Vagina (tissue), 2 donors: ENCODE results near the gene PIK3R3. TPM values are rescaled to one million over a fixed set of nuclear protein-coding genes. Genes with fewer than 3 reads are reported as not detected.
"Not testable (repeated sequence)": the region's sequence is repeated elsewhere in the genome, so short reads cannot be mapped to it uniquely, and the experiment has no call there.

Source experiments
- DNase-seq, 2 donors: peaks; one replicate each; pipeline ENCODE4 v3.0.0-alpha.2; 2017; ENCODE audit errors: extremely low spot score in 2 of 2
- H3K27ac ChIP-seq: fragments of 200-600 bp; sonication (generic); one replicate; pipeline ENCODE4 v1.5.1; 2019
- H3K27me3 ChIP-seq: fragments of 200-600 bp; sonication (generic); one replicate; pipeline ENCODE4 v1.5.1; 2019
- H3K36me3 ChIP-seq, 2 donors: fragments of 200-600 bp; sonication (generic); one replicate each; pipeline ENCODE4 v1.5.1; 2017 to 2019
- H3K4me1 ChIP-seq: fragments of 200-600 bp; sonication (generic); one replicate; pipeline ENCODE4 v1.5.1; 2019
- H3K4me3 ChIP-seq, 2 donors: fragments of 200-600 bp; sonication (generic); 1 replicate in 1 of 2; 2 replicates in 1 of 2; pipeline ENCODE4 v1.5.1; 2016 to 2019
- H3K9me3 ChIP-seq: fragments of 200-600 bp; sonication (generic); one replicate; pipeline ENCODE4 v1.5.1; 2019
- POLR2A ChIP-seq, 2 donors: fragments of 450-650 bp; IDR thresholded peaks; one replicate each; pipeline ENCODE4 v1.6.1; 2017; ENCODE audit warnings: antibody characterized with exemption in 2 of 2, mild to moderate bottlenecking in 2 of 2, moderate library complexity in 2 of 2
- POLR2AphosphoS5 ChIP-seq, 2 donors: sonication (generic); formaldehyde crosslinking; IDR thresholded peaks; one replicate each; pipeline ENCODE4 v1.9.0; 2017; ENCODE audit warnings: antibody characterized with exemption in 2 of 2, mild to moderate bottlenecking in 2 of 2, low read depth in 1 of 2; ENCODE audit not compliant: insufficient read depth in 1 of 2
- intact Hi-C: fragments of 100-400 bp; cut with DNase I; formaldehyde crosslinking; loops from one replicate; pipeline ENCODE4 v1.15.1; 2023
- total RNA-seq: library from RNA; depleted of rRNA; stranded (reverse); fragments of >200 nt; gene quantifications from one replicate; pipeline ENCODE4 v1.2.3, GENCODE V29; 2016
- TF ChIP-seq, protein P1 (sequence below), 3 experiments: fragments of 450-650 bp in 2 of 3; fragments of 200-600 bp in 1 of 3; sonication (generic) in 1 of 3; IDR thresholded peaks; one replicate each; pipeline ENCODE4 v1.5.1; 2017 to 2019; ENCODE audit warnings: antibody characterized with exemption in 3 of 3, mild to moderate bottlenecking in 2 of 3, moderate library complexity in 2 of 3

The PIK3R3 gene
- total RNA-seq, 1 donor from 2014 or later = 27.0 TPM

DNA sequence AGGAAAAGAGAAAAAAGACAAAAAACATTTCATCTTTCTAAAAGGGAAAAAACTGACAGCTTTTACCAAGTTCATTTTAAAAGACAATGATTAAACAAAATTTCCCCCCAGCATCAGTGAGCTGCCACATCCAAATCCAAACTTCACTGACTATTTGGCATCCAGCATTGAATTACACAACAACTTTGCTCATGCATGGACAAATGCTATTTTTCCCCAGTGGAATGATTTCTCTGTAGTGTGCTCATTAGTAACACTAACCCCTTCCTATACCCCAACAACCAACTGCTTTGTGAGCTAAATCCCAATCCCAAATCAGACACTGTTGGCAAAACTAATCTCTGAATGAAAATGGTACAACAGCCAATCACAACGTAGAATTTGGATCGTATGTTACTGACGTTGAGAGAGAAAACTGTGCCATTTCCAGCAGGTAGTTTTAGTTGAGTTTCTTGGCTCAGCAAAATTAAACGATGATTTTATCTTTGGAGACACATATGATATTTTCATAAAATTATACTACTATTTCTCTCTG lies 37.9 kb downstream of the PIK3R3 start:
- no peaks in the 10 kb centered on the region for H3K4me1 ChIP-seq
- TF ChIP-seq POLR2AphosphoS5 (IDR thresholded peaks at IDR 0.05; ENCODE audit: insufficient read depth in 1 of 2, low read depth in 1 of 2) (no peak), POLR2A (IDR thresholded peaks at IDR 0.05) (no peak)
- TF ChIP-seq, protein P1, sequence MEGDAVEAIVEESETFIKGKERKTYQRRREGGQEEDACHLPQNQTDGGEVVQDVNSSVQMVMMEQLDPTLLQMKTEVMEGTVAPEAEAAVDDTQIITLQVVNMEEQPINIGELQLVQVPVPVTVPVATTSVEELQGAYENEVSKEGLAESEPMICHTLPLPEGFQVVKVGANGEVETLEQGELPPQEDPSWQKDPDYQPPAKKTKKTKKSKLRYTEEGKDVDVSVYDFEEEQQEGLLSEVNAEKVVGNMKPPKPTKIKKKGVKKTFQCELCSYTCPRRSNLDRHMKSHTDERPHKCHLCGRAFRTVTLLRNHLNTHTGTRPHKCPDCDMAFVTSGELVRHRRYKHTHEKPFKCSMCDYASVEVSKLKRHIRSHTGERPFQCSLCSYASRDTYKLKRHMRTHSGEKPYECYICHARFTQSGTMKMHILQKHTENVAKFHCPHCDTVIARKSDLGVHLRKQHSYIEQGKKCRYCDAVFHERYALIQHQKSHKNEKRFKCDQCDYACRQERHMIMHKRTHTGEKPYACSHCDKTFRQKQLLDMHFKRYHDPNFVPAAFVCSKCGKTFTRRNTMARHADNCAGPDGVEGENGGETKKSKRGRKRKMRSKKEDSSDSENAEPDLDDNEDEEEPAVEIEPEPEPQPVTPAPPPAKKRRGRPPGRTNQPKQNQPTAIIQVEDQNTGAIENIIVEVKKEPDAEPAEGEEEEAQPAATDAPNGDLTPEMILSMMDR (IDR thresholded peaks at IDR 0.05) = no peak
- no peak overlapping the region for H3K4me3 ChIP-seq
- H3K36me3 ChIP-seq = no peaks in the 10 kb centered on the region
- no peaks in the 10 kb centered on the region for H3K27me3 ChIP-seq
- no peak for DNase-seq
- no peak overlapping the region for H3K27ac ChIP-seq
- no peaks in the 10 kb centered on the region for H3K9me3 ChIP-seq
- intact Hi-C loops = no loop called here

DNA sequence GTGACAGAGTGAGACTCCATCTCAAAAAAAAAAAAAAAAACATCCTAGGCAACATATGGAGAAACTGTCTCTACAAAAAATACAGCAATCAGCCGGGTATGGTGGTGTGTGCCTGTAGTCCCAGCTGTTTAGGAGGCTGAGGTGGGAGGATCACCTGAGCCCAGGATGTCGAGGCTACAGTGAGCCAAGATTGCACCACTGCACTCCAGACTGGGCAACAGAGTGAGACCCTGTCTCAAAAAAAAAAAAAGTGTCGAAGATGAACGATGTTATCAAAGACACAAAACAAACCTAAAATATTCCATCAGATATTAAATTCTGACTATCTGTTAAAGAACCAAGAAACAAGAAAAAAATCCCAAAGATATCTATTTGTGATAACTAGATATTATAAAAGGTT lies 38.6 kb downstream of the PIK3R3 start:
- intact Hi-C loops, H3K27ac ChIP-seq, H3K4me1 ChIP-seq, H3K27me3 ChIP-seq, H3K9me3 ChIP-seq, H3K36me3 ChIP-seq, H3K4me3 ChIP-seq, DNase-seq: not testable (repeated sequence)

DNA sequence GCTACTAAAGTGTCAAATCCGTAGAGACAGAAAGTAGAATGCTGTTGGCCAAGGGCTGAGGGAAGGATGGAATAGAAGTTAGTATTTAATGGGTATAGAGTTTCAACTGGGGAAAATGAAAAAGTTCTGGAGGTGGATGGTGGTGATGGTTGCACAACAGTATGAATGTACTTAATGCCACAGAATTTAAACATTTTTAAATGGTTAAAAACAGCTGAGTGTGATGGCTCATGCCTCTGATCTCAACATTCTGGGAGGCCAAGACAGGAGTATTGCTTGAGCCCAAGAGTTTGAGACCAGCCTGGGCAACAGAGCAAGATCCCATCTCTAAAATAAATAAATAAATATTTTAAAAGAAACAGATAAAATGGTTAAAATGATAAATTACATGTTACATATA lies 44.5 kb downstream of the PIK3R3 start:
- Histone ChIP-seq H3K9me3 (no peaks in the 10 kb centered on the region), H3K4me3 (no peak overlapping the region), H3K27me3 (no peaks in the 10 kb centered on the region), H3K36me3 (no peaks in the 10 kb centered on the region), H3K27ac (no peak overlapping the region), H3K4me1 (no peaks in the 10 kb centered on the region)
- DNase-seq = no peak
- intact Hi-C loops = no loop called here
- no peak for TF ChIP-seq POLR2A (IDR thresholded peaks at IDR 0.05)
- TF ChIP-seq POLR2AphosphoS5 (IDR thresholded peaks at IDR 0.05; ENCODE audit: insufficient read depth in 1 of 2, low read depth in 1 of 2) = no peak
- TF ChIP-seq, protein P1 (IDR thresholded peaks at IDR 0.05) = no peak

DNA sequence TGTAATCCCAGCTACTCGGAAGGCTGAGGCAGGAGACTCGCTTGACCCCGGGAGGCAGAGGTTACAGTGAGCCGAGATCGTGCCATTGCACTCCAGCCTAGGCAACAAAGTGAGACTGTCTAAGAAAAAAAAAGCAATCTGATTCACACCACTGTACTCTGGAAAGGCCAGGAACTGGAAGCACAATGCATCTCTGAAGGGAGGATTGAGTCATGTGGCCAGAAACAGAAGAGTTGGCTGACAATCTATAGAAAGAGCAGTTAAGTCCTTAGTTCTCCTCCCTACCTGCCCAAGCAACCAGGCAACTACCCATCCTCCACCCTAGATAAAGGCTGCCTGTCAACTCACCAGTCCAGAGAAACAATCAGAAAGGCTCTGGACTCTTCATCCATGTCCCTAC lies 45.9 kb downstream of the PIK3R3 start:
- no peak for DNase-seq
- Histone ChIP-seq H3K36me3 (no peaks in the 10 kb centered on the region), H3K4me1 (no peaks in the 10 kb centered on the region), H3K4me3 (no peak overlapping the region), H3K27me3 (no peaks in the 10 kb centered on the region), H3K27ac (no peak overlapping the region), H3K9me3 (no peaks in the 10 kb centered on the region)
- intact Hi-C loops = no loop called here
- TF ChIP-seq POLR2A (IDR thresholded peaks at IDR 0.05) (no peak), POLR2AphosphoS5 (IDR thresholded peaks at IDR 0.05; ENCODE audit: insufficient read depth in 1 of 2, low read depth in 1 of 2) (no peak)
- TF ChIP-seq, protein P1 (IDR thresholded peaks at IDR 0.05) = no peak

DNA sequence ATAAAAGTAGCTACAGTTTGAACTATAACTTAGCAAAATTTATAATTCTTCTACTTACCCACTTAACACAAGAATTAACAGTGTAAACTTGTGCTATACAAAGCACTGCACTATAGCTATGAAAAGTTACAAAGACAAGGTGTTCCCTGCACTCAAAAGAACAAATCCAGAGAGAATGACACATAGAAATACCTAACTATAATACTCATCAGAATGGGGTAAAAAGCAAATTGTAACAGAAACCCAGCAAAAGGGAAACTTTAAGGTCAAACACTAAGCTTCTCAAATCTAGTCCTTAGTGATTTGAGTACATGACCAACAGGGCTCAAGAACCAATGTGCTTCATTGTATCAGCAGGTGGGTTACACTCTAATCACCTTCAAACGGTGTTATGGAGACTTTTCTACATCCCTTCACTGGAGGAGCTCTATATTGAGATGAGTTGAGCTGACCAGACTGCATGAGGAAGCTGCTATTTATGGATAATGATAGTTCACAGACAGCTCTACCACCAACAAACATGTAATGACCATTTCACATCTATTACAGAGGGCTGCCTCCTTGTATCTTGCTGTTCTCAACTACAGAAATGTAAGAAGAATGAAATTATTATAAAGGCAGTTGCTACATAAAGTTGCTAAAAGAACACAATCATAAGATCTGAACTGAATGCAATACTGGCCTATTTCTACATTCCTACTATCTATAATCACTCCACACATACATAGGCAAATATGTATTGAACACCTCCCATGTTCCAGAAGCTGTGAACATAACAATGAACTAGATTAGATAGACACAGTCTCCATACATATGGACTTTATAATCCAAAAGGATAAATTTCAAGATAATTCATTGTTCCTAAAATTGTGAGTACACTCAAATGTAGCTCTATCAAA lies 47.6 kb downstream of the PIK3R3 start:
- Histone ChIP-seq H3K9me3 (no peaks in the 10 kb centered on the region), H3K36me3 (no peaks in the 10 kb centered on the region), H3K4me1 (no peaks in the 10 kb centered on the region), H3K4me3 (no peak overlapping the region), H3K27me3 (no peaks in the 10 kb centered on the region), H3K27ac (no peak overlapping the region)
- intact Hi-C loops = no loop called here
- TF ChIP-seq POLR2A (IDR thresholded peaks at IDR 0.05) (no peak), POLR2AphosphoS5 (IDR thresholded peaks at IDR 0.05; ENCODE audit: insufficient read depth in 1 of 2, low read depth in 1 of 2) (no peak)
- TF ChIP-seq, protein P1 (IDR thresholded peaks at IDR 0.05) = no peak
- no peak for DNase-seq
